Liver (tissue), 9 donors: ENCODE measurements around the gene E2F2. TPM values are rescaled to one million over a fixed set of nuclear protein-coding genes. Genes with fewer than 3 reads are reported as not detected.
A peak's percentile ranks its signal among the peaks of the same experiment; 100 is the strongest.

Experiments used
- DNase-seq: peaks from one replicate; pipeline ENCODE4 v3.0.0-alpha.2; 2017; ENCODE audit warnings: low spot score
- H3K27ac ChIP-seq, 2 donors: one replicate each; pipeline ENCODE4 v1.7.0; 2013; ENCODE audit warnings: inconsistent platforms in 2 of 2, low read length in 2 of 2, control low read depth in 1 of 2, low read depth in 1 of 2, mild to moderate bottlenecking in 1 of 2
- H3K27me3 ChIP-seq, 4 donors: one replicate each; pipeline versions ENCODE4 v1.6.1 to v1.7.0; 2013; ENCODE audit warnings: low read length in 3 of 4, inconsistent platforms in 1 of 4, mild to moderate bottlenecking in 1 of 4, moderate library complexity in 1 of 4; ENCODE audit not compliant: control insufficient read depth in 4 of 4, insufficient read depth in 4 of 4
- H3K36me3 ChIP-seq, 4 donors: one replicate each; pipeline versions ENCODE4 v1.6.1 to v1.7.0; 2013; ENCODE audit warnings: low read length in 3 of 4, mild to moderate bottlenecking in 3 of 4, low read depth in 1 of 4, moderate library complexity in 1 of 4; ENCODE audit not compliant: control insufficient read depth in 4 of 4, insufficient read depth in 3 of 4
- H3K4me1 ChIP-seq, 4 donors: one replicate each; pipeline versions ENCODE4 v1.6.1 to v1.7.0; 2013; ENCODE audit warnings: low read length in 3 of 4, mild to moderate bottlenecking in 3 of 4, moderate library complexity in 1 of 4; ENCODE audit not compliant: control insufficient read depth in 4 of 4, insufficient read depth in 4 of 4
- H3K4me3 ChIP-seq, 3 donors: one replicate each; pipeline versions ENCODE4 v1.6.1 to v1.7.0; 2013; ENCODE audit warnings: low read length in 3 of 3, control low read depth in 1 of 3, low read depth in 1 of 3, mild to moderate bottlenecking in 1 of 3
- H3K9ac ChIP-seq, 2 donors: one replicate each; pipeline ENCODE4 v1.7.0; 2013; ENCODE audit warnings: low read length in 2 of 2, mild to moderate bottlenecking in 2 of 2, moderate library complexity in 2 of 2, control low read depth in 1 of 2, low read depth in 1 of 2
- H3K9me3 ChIP-seq, 4 donors: one replicate each; pipeline versions ENCODE4 v1.6.1 to v1.7.0; 2013; ENCODE audit warnings: low read length in 3 of 4; ENCODE audit not compliant: control insufficient read depth in 4 of 4
- ATF3 ChIP-seq: IDR thresholded peaks from 2 replicates; pipeline ENCODE4 v1.6.1; 2016; ENCODE audit warnings: antibody characterized with exemption
- EGR1 ChIP-seq, 2 donors: IDR thresholded peaks; 2 replicates each; pipeline ENCODE4 v1.6.1; 2016 to 2018; ENCODE audit warnings: antibody characterized with exemption in 2 of 2, low read depth in 2 of 2
- FOXA1 ChIP-seq: IDR thresholded peaks from 2 replicates; pipeline ENCODE4 v1.6.1; 2016; ENCODE audit warnings: antibody characterized with exemption
- GABPA ChIP-seq, 2 donors: IDR thresholded peaks in 1 of 2; conservative IDR thresholded peaks in 1 of 2; 2 replicates each; pipeline ENCODE4 v1.6.1; 2016; ENCODE audit warnings: antibody characterized with exemption in 2 of 2, mild to moderate bottlenecking in 1 of 2, moderate library complexity in 1 of 2
- HNF4A ChIP-seq, 2 donors: conservative IDR thresholded peaks; 2 replicates each; pipeline ENCODE4 v1.6.1; 2016; ENCODE audit warnings: antibody characterized with exemption in 2 of 2, mild to moderate bottlenecking in 2 of 2
- HNF4G ChIP-seq: IDR thresholded peaks from 2 replicates; pipeline ENCODE4 v1.6.1; 2016; ENCODE audit warnings: antibody characterized with exemption
- JUND ChIP-seq, 2 donors: IDR thresholded peaks; 2 replicates each; pipeline ENCODE4 v1.6.1; 2016; ENCODE audit warnings: antibody characterized with exemption in 2 of 2
- MAX ChIP-seq: IDR thresholded peaks from 2 replicates; pipeline ENCODE4 v1.6.1; 2016; ENCODE audit warnings: antibody characterized with exemption
- NR2F2 ChIP-seq: IDR thresholded peaks from 2 replicates; pipeline ENCODE4 v1.6.1; 2016; ENCODE audit warnings: antibody characterized with exemption
- RAD21 ChIP-seq, 2 donors: IDR thresholded peaks; 2 replicates each; pipeline ENCODE4 v1.6.1; 2016; ENCODE audit warnings: antibody characterized with exemption in 2 of 2, mild to moderate bottlenecking in 2 of 2
- RXRA ChIP-seq, 2 donors: IDR thresholded peaks; 2 replicates each; pipeline ENCODE4 v1.6.1; 2017 to 2018; ENCODE audit warnings: antibody characterized with exemption in 2 of 2, mild to moderate bottlenecking in 1 of 2
- SP1 ChIP-seq: IDR thresholded peaks from 2 replicates; pipeline ENCODE4 v1.6.1; 2018; ENCODE audit warnings: antibody characterized with exemption, mild to moderate bottlenecking
- TAF1 ChIP-seq: conservative IDR thresholded peaks from 2 replicates; pipeline ENCODE4 v1.6.1; 2016; ENCODE audit warnings: antibody characterized with exemption, mild to moderate bottlenecking
- YY1 ChIP-seq: IDR thresholded peaks from 2 replicates; pipeline ENCODE4 v1.6.1; 2016; ENCODE audit warnings: antibody characterized with exemption, mild to moderate bottlenecking
- ZBTB33 ChIP-seq: IDR thresholded peaks from 2 replicates; pipeline ENCODE4 v1.6.1; 2016; ENCODE audit warnings: antibody characterized with exemption
- WGBS: extraction: QIAGEN DNeasy Blood & Tissue Kit; methylation state at CpG from one replicate; pipeline ENCODE4 v1.1.7; 2013; 5-methylcytosine and 5-hydroxymethylcytosine counted together
- polyA plus RNA-seq, 2 donors: library from polyadenylated mRNA; stranded (reverse) in 1 of 2; unstranded in 1 of 2; fragments of 200-250 nt in 1 of 2; fragments of >200 nt in 1 of 2; fragmentation: Nextera tagmentation in 1 of 2; extraction: Ambion mirVana in 1 of 2; gene quantifications; one replicate each; pipeline versions ENCODE4 v1.2.1 to v1.2.3, GENCODE V29; 2013 to 2015
- total RNA-seq, 2 donors: library from RNA; depleted of rRNA; stranded (reverse); fragments of >200 nt; gene quantifications; one replicate each; pipeline ENCODE4 v1.2.3, GENCODE V29; 2014
- TF ChIP-seq, protein P1 (sequence below): IDR thresholded peaks from 2 replicates; pipeline ENCODE4 v1.6.1; 2016; ENCODE audit warnings: antibody characterized with exemption, mild to moderate bottlenecking
- donor health status: healthy.
- donor health status: healthy.
- donor health status: healthy.
- donor health status: healthy.
- donor health status: healthy.

E2F2 gene
- total and polyA plus RNA-seq, 4 donors: 0.08 to 79.9 (median 0.44) TPM

DNA sequence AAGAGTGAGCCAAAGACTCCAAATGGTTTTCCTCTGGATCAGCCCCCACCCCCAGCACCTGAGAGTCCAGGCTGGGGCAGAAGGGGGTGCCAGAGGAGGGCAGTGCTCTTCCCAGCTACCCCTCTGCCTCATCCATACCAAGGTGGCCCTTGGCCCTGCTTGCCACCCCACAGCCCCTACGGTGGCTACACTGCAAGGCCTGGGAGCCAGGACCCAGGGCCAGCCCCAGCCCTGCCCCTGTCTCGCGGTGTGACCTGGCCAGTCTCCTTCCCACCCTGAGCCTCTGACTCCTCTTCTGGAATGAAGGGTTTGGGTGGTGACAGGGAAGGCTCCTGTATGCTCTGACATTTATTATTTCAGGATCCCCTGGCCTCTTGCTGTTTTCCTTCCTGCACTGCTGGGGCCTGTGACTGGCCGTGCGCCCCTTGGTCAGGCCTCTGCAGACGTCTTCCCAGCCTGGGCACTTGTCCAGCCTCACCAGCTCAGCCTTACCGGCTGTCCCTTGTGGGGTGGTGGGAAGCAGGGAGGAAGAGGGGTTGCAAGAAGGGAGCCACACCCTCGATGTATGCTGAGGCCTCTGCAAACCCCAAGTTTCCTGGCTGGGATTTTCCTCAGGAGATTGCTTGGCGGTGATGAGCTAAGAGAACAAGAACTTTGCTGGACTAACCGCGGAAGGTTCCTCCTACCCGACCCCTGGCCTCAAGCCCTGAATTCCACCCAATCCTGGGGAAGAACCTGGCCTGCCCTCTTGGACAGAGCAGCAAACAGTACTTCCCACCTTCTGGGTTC is 60.6 kb downstream of the E2F2 start:
- Histone ChIP-seq H3K9me3 (no peaks in the 10 kb centered on the region), H3K9ac (no peak overlapping the region), H3K4me3 (no peak overlapping the region), H3K36me3 (no peaks in the 10 kb centered on the region), H3K4me1 (peaks cover 15 to 47% (median 42%) of the 10 kb centered on the region in 4 donors), H3K27me3 (no peaks in the 10 kb centered on the region), H3K27ac (peak overlapping the region in 1 of 2 donors; percentile 85)
- 60% methylated on average over 12 of the region's 12 CpGs for WGBS
- DNase-seq: no peak
- TF ChIP-seq TAF1 (no peak), HNF4G (no peak), SP1 (peak; percentile 31), HNF4A (conservative IDR thresholded peaks at IDR 0.05) (peak in 1 of 2 donors; percentile 18)
- TF ChIP-seq, protein P1, sequence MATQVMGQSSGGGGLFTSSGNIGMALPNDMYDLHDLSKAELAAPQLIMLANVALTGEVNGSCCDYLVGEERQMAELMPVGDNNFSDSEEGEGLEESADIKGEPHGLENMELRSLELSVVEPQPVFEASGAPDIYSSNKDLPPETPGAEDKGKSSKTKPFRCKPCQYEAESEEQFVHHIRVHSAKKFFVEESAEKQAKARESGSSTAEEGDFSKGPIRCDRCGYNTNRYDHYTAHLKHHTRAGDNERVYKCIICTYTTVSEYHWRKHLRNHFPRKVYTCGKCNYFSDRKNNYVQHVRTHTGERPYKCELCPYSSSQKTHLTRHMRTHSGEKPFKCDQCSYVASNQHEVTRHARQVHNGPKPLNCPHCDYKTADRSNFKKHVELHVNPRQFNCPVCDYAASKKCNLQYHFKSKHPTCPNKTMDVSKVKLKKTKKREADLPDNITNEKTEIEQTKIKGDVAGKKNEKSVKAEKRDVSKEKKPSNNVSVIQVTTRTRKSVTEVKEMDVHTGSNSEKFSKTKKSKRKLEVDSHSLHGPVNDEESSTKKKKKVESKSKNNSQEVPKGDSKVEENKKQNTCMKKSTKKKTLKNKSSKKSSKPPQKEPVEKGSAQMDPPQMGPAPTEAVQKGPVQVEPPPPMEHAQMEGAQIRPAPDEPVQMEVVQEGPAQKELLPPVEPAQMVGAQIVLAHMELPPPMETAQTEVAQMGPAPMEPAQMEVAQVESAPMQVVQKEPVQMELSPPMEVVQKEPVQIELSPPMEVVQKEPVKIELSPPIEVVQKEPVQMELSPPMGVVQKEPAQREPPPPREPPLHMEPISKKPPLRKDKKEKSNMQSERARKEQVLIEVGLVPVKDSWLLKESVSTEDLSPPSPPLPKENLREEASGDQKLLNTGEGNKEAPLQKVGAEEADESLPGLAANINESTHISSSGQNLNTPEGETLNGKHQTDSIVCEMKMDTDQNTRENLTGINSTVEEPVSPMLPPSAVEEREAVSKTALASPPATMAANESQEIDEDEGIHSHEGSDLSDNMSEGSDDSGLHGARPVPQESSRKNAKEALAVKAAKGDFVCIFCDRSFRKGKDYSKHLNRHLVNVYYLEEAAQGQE: no peak

DNA sequence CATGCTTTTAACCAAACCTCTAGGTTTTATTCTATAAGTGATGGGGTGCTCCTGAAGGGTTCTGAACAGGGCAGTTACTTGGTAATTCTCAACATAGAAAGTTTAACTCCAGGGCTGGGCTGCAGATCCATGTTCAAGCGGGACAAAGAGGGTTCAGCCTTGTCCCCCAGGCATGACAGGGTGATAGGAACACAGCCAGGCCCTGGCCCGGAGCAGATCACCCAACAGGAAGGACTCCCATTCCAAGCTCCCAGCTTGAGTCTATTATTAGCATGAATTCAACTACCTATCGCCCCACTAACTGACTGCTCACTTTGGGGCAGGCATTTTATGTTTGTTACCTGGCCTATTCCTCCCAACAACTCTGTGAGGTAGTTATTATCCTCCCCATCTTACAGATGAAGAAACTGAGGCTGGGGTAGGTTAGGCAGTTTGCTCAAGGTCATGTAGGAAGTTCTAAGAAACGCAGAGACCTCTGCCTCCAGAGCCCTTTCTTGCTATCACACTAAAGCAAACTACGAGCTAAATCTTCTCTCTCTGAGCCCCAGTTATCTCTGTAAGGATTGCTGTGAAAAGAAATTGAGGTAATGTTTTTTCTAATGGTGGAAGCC is 61.6 kb downstream of the E2F2 start:
- 67% methylated on average over 5 of the region's 5 CpGs for WGBS
- Histone ChIP-seq H3K4me1 (peaks cover 7 to 39% (median 33%) of the 10 kb centered on the region in 4 donors), H3K27ac (no peak overlapping the region), H3K36me3 (no peaks in the 10 kb centered on the region), H3K27me3 (no peaks in the 10 kb centered on the region), H3K9me3 (no peaks in the 10 kb centered on the region), H3K9ac (no peak overlapping the region), H3K4me3 (no peak overlapping the region)
- no peak for DNase-seq
- no peak for TF ChIP-seq RAD21 (IDR thresholded peaks at IDR 0.05)

GRCh38 chr1:23466423-23466989 is 64.5 kb downstream of the E2F2 start:
- Histone ChIP-seq H3K27me3 (no peaks in the 10 kb centered on the region), H3K4me3 (no peak overlapping the region), H3K9ac (no peak overlapping the region), H3K9me3 (no peaks in the 10 kb centered on the region), H3K27ac (no peak overlapping the region), H3K4me1 (peaks cover 7 to 14% (median 11%) of the 10 kb centered on the region in 4 donors), H3K36me3 (no peaks in the 10 kb centered on the region)
- no peak for TF ChIP-seq NR2F2
- WGBS: 96% methylated on average over 3 of the region's 3 CpGs
- DNase-seq: no peak

- TF ChIP-seq RXRA (IDR thresholded peaks at IDR 0.05): no peak
- no peak for TF ChIP-seq GABPA (IDR thresholded peaks at IDR 0.05 in 1 of 2, conservative IDR thresholded peaks at IDR 0.05 in 1 of 2)
- TF ChIP-seq TAF1: no peak
- TF ChIP-seq NR2F2: no peak
- no peak for TF ChIP-seq JUND (IDR thresholded peaks at IDR 0.05)
- TF ChIP-seq MAX: no peak
- TF ChIP-seq YY1: no peak
- no peak for TF ChIP-seq HNF4G
- no peak for TF ChIP-seq ZBTB33
- TF ChIP-seq ATF3: no peak
- TF ChIP-seq FOXA1: no peak
- TF ChIP-seq EGR1 (IDR thresholded peaks at IDR 0.05; ENCODE audit: low read depth in 2 of 2): no peak
- no peak for TF ChIP-seq RAD21 (IDR thresholded peaks at IDR 0.05)
- no peak for TF ChIP-seq SP1
- TF ChIP-seq HNF4A (conservative IDR thresholded peaks at IDR 0.05): no peak
- Histone ChIP-seq H3K27me3 (no peaks in the 10 kb centered on the region), H3K27ac (no peak overlapping the region), H3K4me3 (no peak overlapping the region), H3K4me1 (peaks cover 0 to 7% (median 2%) of the 10 kb centered on the region in 4 donors), H3K9ac (no peak overlapping the region), H3K9me3 (no peaks in the 10 kb centered on the region), H3K36me3 (no peaks in the 10 kb centered on the region)
- 91% methylated on average over 3 of the region's 3 CpGs for WGBS
- DNase-seq: no peak
These were observed 67.7 kb downstream of the E2F2 start for GRCh38 chr1:23463286-23463685.
